ENCODE data around the gene ACSF3.

The ACSF3 gene

DNA sequence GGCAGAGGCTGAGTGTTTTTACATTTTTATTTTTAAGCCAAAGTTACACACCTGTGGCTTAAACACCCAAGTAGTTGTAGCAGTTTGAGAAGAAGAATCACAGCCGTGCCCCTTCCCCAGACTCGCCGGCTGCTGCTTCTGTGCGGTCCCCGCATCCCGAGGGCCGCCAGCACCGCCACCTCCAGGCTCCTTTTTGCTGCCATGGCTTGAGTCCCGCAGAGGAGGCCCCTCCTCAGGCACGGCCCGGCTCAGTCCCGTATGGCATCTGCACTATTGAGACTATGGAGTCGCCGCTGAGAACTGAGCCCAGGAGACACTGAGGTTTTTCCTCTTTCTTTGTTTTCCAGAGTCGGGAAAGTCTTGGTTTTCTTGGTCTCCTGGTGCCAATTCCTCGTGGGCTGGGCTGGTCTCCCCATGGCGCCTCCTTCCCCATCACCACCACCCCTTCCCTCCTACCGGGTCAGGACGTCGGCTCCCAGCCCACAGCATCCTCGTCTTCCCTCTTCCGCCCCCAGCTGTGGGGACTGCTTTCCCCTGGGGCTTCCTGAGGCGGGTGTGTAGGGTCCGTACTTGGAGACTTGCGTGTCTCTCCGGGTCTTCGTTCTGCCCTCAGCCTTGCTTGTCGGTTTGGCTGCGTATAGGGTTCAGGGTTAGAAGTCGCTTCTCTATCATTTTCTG is 45.3 kb downstream of the ACSF3 start:
- no peaks in the 10 kb centered on the region for H3K4me1 Mint-ChIP-seq (ENCODE audit: low read depth)
- H3K36me3 Mint-ChIP-seq (ENCODE audit: low read depth): peaks cover 11% of the 10 kb centered on the region
- no peaks in the 10 kb centered on the region for H3K27me3 Mint-ChIP-seq (ENCODE audit: low read depth)
- no peak overlapping the region for H3K4me3 Mint-ChIP-seq
- no peak overlapping the region for H3K27ac Mint-ChIP-seq
- H3K9me3 Mint-ChIP-seq: no peaks in the 10 kb centered on the region

DNA sequence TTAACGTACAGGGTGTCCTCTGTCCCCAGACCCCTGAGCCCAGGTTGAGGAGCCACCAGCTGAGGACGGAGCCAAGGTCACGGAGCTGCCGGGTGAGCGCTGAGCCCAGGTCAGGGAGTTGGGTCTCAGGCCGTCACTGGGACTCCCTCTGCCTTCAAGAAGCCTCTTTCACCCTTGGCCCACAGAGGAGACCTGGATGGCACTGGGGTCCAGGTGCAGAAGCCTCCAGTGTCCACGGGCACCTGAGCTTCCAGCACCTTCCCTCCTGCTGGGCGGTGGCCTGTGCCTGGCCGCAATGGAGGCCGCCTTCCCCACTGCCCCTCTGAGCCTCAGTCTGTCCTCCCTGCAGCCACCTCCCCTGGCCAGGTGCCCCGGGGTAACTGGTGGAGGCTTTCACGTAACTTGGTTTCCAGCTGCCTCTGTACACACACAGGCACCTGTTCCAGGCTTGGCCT is 46.3 kb downstream of the ACSF3 start:
- no peaks in the 10 kb centered on the region for H3K9me3 Mint-ChIP-seq
- H3K27me3 Mint-ChIP-seq (ENCODE audit: low read depth): no peaks in the 10 kb centered on the region
- H3K4me1 Mint-ChIP-seq (ENCODE audit: low read depth): no peaks in the 10 kb centered on the region
- no peak overlapping the region for H3K27ac Mint-ChIP-seq
- peaks cover 6% of the 10 kb centered on the region for H3K36me3 Mint-ChIP-seq (ENCODE audit: low read depth)
- no peak overlapping the region for H3K4me3 Mint-ChIP-seq

DNA sequence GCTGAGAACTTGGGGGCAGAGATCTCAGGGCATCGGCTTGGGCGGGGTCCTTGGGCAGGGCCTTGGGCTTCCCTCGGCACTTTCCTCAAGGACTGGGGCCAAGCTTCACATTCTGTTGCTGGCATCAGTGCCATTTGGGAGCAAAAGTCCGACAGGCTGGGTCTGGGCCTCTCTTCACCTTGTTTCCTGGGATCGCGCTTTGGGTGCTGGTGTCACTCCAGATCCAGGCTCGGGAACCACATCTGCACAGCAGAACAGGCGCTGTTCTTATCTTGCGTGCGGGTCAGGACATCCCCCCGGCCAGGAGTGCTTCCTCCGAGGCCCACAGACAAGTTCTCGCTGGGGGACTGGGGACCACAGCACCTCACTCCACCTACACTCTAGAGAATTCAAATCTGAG is 46.7 kb downstream of the ACSF3 start:
- Mint-ChIP-seq H3K36me3 (ENCODE audit: low read depth) (peaks cover 6% of the 10 kb centered on the region), H3K27me3 (ENCODE audit: low read depth) (no peaks in the 10 kb centered on the region), H3K27ac (no peak overlapping the region), H3K4me1 (ENCODE audit: low read depth) (no peaks in the 10 kb centered on the region), H3K9me3 (no peaks in the 10 kb centered on the region), H3K4me3 (no peak overlapping the region)

DNA sequence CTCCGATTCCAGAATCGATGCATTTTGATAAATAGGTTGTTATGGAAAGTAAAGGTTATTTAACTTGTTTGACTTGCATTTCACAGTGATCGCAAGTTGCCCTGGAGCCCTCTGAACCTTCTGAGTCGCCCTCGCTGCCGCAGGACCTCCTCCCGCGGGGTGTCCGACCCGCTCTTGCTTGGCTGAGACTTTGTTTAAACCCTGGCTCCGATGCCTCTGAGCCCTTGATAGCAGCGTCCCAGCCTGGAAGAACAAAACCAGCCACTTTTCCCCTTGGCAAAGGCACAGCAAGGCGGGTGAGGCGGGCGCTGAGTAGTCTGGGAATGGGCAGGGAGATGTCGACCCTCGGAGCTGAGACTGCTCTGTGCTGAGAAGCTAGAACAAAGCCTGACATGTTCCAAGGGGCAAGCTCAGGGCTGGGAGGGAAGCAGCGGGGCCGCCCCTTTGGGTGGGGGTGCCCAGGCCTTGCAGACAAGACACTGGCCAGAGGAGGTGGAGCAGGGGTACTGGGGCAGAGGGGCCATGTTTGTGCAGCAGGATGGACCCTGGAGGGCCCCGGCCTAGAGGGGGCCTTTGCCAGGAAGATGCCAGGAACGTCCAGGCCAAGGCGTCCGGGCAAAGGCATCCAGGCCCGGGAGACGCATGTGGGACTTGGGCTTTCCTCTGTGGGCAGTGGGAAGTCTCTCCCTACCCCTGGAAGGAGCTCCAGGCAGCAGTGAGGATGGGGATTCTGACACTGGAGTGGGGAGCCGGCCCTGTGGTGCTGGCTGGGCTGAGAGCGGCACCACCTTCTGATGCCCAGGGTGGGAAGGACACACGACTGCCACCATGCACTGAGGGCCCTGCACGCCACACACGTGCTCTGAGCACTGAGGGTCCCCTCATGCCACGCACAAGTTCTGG is 47.6 kb downstream of the ACSF3 start:
- H3K27me3 Mint-ChIP-seq (ENCODE audit: low read depth): no peaks in the 10 kb centered on the region
- H3K27ac Mint-ChIP-seq: no peak overlapping the region
- H3K4me1 Mint-ChIP-seq (ENCODE audit: low read depth): no peaks in the 10 kb centered on the region
- no peak overlapping the region for H3K4me3 Mint-ChIP-seq
- H3K36me3 Mint-ChIP-seq (ENCODE audit: low read depth): peaks cover 8% of the 10 kb centered on the region
- no peaks in the 10 kb centered on the region for H3K9me3 Mint-ChIP-seq

DNA sequence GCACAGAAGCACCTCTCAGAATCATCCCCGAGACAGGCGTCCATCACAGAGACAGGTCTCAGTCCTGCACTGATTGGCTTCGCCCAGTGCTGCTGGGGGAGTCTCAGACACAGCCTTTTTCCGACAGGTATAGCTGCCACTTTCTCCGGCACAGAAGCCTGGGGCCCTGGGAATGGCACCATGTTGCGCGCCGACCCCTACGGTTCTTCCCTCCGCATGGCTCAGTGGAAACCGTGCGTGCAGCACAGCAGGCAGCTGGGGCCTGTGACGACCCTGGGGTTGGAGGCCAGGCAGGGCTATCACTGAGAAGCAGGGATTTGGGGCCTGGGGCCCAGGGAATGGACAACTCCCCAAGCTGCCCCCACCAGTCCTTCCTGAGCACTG is 48.2 kb downstream of the ACSF3 start:
- Mint-ChIP-seq H3K27ac (no peak overlapping the region), H3K27me3 (ENCODE audit: low read depth) (no peaks in the 10 kb centered on the region), H3K4me1 (ENCODE audit: low read depth) (no peaks in the 10 kb centered on the region), H3K9me3 (no peaks in the 10 kb centered on the region), H3K4me3 (no peak overlapping the region), H3K36me3 (ENCODE audit: low read depth) (peaks cover 12% of the 10 kb centered on the region)

DNA sequence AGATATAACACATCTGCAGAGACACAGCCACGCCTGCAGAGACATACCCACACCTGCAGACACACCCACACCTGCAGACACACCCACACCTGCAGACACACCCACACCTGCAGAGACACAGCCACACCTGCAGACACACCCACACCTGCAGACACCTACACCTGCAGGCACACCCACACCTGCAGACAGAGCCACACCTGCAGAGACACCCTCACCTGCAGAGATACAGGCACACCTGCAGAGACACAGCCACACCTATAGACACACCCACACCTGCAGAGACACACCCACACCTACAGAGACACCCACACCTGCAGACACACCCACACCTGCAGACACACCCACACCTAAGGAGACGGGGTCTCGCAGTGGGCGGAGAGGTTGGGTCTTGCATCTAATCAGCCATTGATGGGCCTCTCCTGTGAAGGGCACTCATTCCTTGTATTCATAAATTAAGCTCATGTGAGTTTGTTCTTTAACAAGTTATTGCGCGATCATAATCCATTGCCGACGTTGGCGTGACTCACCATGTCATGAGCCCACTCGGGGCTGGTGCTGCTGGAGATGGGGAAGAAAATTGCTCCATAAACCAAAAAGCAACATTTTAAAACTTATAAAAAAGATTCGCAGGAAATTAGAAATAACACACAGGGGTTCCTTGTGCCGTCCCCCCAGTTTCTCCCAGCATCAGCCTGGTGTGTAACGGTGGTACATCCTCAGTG is 49.0 kb downstream of the ACSF3 start:
- no peaks in the 10 kb centered on the region for H3K27me3 Mint-ChIP-seq (ENCODE audit: low read depth)
- no peak overlapping the region for H3K4me3 Mint-ChIP-seq
- no peaks in the 10 kb centered on the region for H3K4me1 Mint-ChIP-seq (ENCODE audit: low read depth)
- no peak overlapping the region for H3K27ac Mint-ChIP-seq
- no peaks in the 10 kb centered on the region for H3K9me3 Mint-ChIP-seq
- H3K36me3 Mint-ChIP-seq (ENCODE audit: low read depth): peaks cover 15% of the 10 kb centered on the region

DNA sequence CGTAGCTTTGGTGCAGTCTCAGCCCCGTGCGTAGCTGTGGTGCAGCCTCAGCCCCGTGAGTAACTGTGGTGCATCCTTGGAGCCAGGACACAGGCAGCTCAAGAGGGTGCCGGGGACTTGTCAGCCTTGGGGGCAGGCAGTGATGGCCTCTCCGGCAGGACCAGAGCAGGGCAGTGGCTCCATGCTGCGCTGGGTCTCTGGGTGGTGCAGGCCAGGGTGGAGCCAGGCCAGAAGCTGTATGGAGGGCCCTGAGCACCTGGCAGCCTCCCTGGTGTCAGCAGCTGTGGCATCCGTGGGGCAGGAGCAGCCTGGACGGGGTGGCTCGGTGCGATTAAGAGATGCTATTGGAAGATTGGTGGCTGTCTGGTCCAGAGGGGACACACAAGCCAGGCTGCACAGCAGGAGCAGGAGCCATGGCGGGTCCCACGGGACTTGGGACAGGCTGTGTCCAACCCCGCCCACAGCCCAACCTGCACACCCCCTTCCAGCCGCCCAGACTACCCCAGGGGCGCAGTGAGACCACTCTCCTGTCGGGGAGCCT is 49.6 kb downstream of the ACSF3 start:
- Mint-ChIP-seq H3K4me1 (ENCODE audit: low read depth) (no peaks in the 10 kb centered on the region), H3K4me3 (no peak overlapping the region), H3K27me3 (ENCODE audit: low read depth) (no peaks in the 10 kb centered on the region), H3K9me3 (no peaks in the 10 kb centered on the region), H3K27ac (no peak overlapping the region), H3K36me3 (ENCODE audit: low read depth) (peaks cover 19% of the 10 kb centered on the region)

DNA sequence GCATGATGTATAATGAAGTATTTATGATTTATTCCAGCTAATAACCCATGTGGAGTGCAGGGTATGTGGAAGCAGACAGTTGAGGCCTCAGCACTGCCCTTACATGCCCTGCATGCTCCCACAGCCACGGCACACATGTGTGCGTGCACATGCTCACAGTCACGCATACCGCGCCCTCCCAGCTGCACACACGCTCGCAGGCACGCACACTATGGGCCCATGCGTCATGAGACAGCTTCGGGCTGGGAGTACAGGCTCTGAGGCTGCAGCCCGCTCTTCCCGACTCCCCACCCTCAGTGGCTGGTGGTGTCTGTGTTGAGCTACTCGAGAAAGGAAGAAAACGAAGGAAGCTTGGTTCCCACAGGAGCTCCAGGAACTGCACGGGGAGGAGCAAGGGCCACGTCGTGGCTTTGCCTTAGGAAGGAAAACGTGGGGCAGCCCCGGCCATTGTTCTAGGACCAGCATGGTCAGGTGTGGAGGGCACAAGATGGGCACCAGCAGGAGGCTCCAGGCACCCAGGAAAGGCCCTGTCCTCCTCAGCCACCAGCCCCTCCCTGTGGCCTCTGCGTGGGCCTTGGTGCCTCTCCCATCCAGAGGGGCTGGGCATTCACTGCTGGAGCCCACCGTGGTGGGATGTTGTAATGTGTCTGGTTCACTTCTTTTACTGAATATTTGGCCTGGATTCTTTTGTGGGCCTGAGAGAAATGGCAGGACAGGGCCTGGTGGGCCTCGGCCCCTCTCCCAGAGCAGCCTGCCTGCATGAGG is 50.4 kb downstream of the ACSF3 start:
- Mint-ChIP-seq H3K36me3 (ENCODE audit: low read depth) (peaks cover 23% of the 10 kb centered on the region), H3K4me3 (no peak overlapping the region), H3K4me1 (ENCODE audit: low read depth) (no peaks in the 10 kb centered on the region), H3K9me3 (peaks cover 4% of the 10 kb centered on the region), H3K27me3 (ENCODE audit: low read depth) (no peaks in the 10 kb centered on the region), H3K27ac (no peak overlapping the region)

DNA sequence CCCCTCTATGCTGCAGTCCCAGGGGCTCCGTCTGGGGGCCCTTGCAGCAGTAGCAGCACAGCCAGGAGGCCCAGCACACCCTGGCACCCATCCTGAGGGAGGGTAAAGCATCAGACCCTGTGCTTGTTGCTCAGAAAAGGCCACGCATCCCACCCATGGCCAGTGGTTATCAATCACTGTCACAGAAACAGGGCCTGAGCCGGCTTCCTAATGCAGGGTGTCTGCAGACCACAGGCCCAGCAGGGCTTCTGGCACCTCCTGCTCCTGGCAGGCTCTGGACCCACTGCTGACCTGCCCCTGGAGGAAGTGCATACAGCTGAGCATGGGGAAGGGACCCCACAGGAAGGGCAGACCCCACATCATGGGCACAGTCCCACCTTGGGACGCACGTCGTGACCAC is 51.0 kb downstream of the ACSF3 start:
- Mint-ChIP-seq H3K27ac (no peak overlapping the region), H3K27me3 (ENCODE audit: low read depth) (no peaks in the 10 kb centered on the region), H3K36me3 (ENCODE audit: low read depth) (peaks cover 29% of the 10 kb centered on the region), H3K4me1 (ENCODE audit: low read depth) (no peaks in the 10 kb centered on the region), H3K9me3 (peaks cover 9% of the 10 kb centered on the region), H3K4me3 (no peak overlapping the region)

DNA sequence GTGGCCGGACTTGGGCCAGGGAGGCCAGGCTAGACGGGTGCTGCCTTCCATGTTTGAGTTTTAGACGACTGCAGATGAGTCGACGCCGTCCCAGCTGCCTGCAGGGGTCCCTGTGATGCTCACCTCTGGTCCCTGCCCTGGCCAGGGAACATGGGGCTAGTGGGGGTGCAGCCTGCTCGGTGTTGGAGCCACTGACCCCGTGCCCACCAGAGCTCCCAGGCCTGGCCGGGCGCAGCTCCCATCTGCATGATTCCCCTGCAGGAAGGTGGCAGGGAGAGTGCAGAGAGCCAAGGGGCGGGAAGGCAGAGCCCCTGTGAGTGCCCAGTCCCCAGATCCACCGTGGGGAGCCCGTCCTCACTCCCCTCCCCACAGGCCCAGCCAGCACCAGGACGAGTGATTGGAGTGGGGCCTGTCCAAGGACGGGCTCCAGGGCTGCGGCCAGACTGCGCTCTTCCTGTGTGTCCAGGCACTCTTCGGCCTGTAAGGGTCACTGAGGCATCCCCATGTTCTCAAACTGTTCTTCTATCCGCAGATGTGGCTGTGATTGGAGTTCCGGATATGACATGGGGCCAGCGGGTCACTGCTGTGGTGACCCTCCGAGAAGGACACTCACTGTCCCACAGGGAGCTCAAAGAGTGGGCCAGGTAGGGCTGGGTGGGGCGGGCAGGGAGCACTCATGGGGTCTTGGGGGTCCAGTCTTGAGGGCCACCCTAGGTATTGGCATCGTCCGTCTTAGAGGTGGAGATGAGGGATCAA is 51.9 kb downstream of the ACSF3 start:
- no peak overlapping the region for H3K4me3 Mint-ChIP-seq
- peaks cover 9% of the 10 kb centered on the region for H3K9me3 Mint-ChIP-seq
- H3K27ac Mint-ChIP-seq: no peak overlapping the region
- H3K4me1 Mint-ChIP-seq (ENCODE audit: low read depth): no peaks in the 10 kb centered on the region
- peaks cover 34% of the 10 kb centered on the region for H3K36me3 Mint-ChIP-seq (ENCODE audit: low read depth)
- H3K27me3 Mint-ChIP-seq (ENCODE audit: low read depth): no peaks in the 10 kb centered on the region

DNA sequence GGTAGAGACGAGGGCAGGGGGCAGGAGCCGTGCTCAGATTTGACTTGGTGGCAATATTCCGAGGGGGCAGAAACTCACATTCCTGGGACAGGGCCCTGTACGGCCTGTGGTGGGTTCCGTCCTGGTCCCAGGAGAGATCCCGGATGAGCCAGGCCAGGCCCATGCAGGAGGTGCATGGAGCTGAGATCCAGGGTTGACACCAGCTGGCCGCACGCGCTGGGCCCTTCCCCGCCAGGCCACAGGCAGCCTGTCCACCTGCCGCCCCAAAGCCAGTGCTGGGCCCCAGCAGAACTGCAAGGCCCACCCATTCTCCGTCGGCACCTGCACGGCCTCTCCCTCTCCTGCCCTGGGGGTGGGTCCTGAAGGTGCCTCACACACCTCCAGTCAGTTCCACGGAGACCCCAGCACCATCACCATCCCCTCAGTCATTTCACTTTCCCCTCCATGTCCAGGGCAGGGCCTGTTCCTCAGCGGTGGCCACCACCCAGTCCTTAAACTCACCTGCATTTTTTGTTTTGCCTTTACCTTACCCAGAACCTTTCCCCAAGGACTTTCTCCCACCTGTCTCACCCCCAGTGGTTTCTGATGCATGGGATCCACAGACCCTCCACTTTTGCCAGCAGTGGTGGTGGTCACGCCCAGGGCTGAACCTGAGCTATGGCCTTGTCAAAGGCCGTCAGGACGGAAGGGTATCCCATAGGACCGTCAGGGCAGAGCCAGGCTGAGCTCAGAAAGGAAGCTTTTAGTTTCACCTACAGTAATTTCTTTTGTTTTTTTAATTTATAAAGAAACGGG is 52.8 kb downstream of the ACSF3 start:
- Mint-ChIP-seq H3K27me3 (ENCODE audit: low read depth) (no peaks in the 10 kb centered on the region), H3K4me3 (no peak overlapping the region), H3K9me3 (peaks cover 9% of the 10 kb centered on the region), H3K36me3 (ENCODE audit: low read depth) (peaks cover 42% of the 10 kb centered on the region), H3K4me1 (ENCODE audit: low read depth) (no peaks in the 10 kb centered on the region), H3K27ac (no peak overlapping the region)

DNA sequence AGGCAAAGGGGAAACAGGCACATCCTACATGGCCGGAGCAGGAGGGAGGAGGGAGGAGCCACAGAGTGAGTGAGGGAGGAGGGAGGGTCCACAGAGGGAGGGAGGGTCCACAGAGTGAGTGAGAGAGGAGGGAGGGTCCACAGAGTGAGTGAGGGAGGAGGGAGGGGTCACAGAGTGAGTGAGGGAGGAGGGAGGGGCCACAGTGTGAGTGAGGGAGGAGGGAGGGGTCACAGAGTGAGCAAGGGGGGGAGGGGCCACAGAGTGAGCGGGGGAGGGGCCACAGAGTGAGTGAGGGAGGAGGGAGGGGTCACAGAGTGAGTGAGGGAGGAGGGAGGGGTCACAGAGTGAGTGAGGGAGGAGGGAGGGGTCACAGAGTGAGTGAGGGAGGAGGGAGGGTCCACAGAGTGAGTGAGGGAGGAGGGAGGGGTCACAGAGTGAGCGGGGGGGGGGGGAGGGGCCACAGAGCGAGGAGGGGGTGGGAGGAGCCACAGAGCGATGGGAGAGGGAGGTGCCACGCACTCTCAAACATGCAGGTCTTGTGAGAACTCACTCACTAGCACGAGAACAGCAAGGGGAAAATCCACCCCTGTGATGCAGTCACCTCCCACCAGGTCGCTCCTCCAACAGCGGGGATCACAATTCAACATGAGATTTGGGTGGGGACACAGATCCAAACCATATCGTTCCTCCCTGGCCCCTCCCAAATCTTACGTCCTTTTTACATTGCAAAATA is 53.6 kb downstream of the ACSF3 start:
- no peaks in the 10 kb centered on the region for H3K4me1 Mint-ChIP-seq (ENCODE audit: low read depth)
- H3K4me3 Mint-ChIP-seq: no peak overlapping the region
- peaks cover 45% of the 10 kb centered on the region for H3K36me3 Mint-ChIP-seq (ENCODE audit: low read depth)
- no peaks in the 10 kb centered on the region for H3K27me3 Mint-ChIP-seq (ENCODE audit: low read depth)
- H3K27ac Mint-ChIP-seq: no peak overlapping the region
- peaks cover 9% of the 10 kb centered on the region for H3K9me3 Mint-ChIP-seq
